Activated T-cell treated with anti-CD3 and anti-CD28 coated beads, Interleukin-2, amount 50 U/mL, for 1 hour (primary cell): Measurements from ENCODE around the gene CNOT6L.
"Not testable (repeated sequence)": the region's sequence is repeated elsewhere in the genome, so short reads cannot be mapped to it uniquely, and the experiment has no call there.

Source experiments
- DNase-seq: peaks from one replicate; pipeline ENCODE4 v3.0.0-alpha.2; 2020

CNOT6L gene

DNA sequence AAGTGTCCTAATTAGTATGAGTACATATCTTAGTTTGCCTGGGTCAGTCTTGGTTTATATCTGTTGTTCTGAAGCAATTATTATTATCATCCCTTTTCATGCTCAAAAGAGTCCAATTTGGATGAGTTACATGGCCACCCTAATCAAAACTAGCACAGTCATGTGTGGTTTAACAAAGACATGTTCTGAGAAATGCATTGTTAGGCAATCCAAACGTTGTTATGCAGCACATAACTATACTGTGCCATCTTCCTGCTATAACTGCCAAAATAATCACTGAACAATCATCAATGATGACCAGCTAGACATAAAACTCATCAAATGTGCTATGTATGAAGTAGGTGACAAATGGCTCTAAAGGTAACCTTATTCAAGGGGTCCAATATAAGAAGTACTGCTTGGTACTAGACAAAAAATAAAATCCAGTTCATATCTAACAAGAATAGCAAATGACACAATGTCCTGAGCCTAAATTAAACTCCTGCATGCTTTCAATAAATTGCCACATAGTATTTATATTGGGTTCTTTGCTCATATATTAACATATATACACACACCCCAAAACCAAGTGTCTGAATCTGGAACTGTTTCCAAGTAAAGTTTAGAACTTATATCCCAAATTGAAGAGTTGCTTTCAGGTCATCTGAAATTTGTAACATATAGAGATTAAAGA lies 41.9 kb downstream of the CNOT6L start:
- DNase-seq: no peak

DNA sequence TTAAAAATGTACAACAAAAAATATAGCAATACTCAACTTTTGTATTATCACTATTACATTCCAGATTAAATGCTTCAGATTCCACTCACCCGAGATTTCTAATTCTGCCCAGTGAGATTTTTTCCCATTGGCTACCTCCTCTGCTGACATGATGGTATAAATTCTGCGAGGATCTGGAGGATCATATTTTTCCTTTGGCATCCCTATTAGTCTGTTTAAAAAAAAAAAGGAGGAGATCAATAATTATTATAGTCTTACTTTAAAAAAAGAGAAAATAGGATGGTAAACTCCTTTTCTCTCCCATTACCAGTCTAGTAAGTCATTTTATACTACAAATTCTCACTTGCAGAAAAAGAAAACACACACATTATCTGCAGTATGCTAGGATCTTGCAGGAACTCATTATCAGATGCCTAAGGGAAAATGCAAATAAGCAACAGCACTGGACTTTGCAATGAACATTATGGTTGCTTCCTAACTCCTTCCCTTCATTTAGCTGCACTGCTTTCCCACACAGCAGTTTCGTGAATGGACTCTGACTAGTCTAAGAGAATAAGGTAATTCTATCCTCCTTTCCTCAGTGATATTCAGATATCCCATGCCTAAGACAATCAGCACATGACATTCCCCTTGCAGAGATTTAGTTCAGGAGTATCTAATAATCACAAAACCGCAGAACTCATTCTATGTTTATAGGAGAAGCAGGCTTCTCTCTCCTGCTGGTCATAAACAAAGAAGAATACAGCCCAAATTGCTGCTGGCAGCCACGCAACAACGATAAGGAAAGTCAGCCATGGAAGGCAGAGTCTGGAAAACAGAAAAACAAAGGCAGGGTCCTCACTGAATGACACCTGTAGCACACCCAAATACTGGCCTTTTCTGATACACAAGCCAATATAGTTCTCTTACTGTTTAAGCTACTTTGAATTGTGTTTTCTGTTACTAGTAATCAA lies 42.7 kb downstream of the CNOT6L start:
- DNase-seq: no peak

DNA sequence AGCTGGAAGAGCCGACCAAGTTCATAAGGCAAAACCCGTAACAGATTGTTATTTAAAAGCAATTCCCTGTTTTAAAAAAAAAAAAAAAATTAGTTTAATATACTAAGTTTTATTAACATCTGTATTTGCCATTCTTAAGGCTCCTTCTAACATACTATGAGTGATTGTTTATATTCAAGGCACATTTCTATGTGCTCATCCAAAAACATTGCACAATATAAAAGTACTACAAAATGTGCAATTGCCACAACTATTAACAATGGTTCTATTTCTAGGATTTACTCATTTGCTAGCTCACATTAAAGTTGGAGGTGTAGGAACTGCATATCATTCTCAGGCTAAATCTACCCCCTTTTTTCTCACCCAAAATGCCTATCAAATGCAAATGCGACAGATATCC lies 46.1 kb downstream of the CNOT6L start:
- DNase-seq: no peak

DNA sequence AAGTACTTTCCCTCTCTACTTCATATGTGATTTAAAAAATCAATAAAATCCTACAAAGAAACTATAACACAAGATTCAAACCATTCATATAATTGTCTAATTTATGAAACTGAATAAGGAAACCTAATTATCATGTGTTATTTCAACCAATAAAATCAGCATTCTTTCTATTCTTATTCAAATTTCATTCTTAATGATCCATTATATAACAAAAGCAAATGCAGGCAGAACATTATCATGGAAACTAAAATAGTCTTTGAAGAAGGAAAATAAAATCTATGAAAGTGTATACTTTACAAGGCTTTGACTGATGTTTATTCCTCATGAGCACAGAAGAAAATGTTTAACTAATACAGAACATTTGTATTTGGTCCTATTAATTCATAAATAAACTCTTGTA lies 47.6 kb downstream of the CNOT6L start:
- DNase-seq: no peak

DNA sequence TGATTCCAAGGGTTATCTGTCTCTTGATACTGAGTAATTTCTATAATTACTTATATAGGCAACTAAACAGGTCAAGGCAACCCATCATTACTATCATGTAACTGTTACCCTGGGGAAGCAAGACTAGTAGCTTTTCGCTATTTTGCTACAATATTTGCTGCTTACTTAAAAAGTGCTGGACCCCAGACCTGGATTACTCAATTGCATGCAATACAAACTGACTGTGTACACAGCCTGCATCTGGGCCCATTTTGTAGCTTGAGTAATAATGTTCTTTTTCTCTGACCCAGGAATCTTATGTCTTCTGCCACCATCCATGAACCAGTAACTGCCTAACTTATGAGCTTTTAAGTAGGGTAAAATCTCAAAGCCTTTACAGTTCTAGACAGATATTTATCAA lies 53.4 kb downstream of the CNOT6L start:
- DNase-seq: no peak

DNA sequence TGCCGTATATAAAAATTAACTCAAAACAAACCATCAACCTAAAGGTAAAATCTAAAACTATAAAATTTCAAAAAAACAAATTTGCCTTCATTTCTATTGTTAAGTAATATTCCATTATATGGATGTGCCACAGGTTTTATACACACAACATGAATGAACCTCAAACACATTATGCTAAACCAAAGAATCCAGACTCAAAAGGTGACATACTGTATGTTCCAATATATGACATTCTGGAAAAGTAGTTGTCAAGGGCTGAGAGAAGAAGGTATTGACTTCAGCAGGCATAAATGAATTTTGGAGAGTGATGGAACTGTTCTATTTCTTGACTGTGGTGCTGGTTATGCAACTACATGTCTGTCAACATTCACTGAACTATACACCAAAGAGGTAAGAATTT lies 56.6 kb downstream of the CNOT6L start:
- no peak for DNase-seq

DNA sequence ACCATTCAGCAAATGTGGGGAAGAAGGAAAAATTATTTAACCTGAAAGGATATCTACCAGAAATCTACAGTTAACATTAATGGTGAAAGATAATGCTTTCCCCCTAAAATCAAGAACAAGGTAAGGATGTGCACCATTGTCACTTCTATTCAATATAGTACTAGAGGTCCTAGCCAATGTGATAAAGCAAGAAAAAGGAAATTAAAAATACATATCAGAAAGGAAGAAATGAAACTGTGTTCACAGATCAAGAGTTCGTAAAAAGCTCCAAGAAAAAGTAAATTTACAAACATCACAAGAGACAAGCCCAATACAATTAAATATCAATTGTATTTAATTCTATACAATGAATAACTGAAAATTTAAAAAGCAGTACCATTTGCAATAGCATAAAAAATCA lies 57.6 kb downstream of the CNOT6L start:
- DNase-seq: no peak

DNA sequence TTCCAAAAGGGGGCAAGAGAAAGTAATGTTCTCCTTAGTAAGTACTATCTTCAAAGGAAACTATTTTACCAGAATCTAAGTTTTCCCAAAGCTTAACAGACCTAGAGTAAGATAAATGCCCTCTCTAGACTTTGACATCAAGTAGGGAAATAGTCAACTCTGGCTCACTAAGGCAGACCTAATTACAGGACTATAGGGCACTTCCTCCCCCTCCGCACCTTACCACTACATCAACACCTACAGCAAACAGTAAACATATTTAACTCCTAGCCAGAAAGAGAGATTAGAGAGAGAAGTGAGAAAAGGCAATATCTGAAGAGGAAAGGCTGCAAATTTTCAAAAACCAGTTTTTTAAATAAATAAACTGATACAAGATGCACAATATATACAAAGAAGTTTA lies 60.4 kb downstream of the CNOT6L start:
- DNase-seq: no peak

DNA sequence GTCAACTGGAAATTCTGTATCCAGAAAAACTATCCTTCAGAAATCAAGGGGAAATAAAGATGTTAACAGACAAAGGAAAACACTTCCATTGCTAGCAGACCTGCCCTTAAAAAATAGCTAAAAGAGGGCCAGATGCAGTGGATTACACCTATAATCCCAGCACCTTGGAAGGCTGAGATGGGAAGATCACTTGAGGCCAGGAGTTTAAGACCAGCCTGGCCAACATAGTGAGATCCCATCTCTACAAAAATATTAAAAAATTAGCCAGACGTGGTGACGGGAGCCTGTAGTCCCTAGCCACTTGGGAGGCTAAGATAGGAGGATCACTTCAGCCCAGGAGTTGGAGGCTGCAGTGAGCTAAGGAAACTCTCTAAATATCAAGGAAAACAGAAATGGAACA lies 67.4 kb downstream of the CNOT6L start:
- DNase-seq: no peak

DNA sequence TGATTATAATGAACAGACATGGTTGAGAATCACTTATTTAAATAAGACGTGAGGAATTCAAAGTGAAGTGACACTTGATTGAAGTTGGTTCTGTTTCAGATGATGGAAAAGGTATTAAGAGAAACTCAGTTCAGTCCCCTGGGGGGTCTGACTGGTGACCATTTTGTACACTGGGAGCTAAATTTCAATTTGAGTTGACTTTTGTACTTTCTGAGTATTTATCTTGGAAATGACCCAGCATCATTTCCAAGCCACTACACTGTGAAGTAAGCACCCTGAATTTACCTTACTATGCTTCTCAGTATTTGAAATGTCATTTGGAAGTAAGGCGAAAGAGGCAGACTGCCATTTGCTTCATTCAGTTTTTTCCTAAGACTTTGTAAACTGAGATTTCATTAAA lies 73.4 kb downstream of the CNOT6L start:
- no peak for DNase-seq

DNA sequence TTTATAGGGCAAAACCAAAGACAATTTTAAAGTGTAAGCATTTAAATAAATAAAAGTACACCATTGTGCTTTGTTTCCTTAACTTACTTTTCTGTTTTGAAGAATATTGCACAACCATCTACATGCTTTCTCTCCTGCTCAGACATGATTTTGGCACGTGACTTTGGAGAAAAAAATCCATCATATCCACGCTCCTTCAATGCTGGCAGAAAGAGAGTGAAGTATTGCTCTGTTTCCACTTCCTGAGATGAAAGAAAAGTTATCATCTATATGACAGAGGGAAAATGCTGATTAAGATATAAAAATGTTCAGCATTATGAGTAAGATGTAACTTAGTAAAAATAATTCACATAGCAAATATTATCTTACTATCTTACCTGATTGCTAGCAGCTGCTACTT lies 77.1 kb downstream of the CNOT6L start:
- no peak for DNase-seq

DNA sequence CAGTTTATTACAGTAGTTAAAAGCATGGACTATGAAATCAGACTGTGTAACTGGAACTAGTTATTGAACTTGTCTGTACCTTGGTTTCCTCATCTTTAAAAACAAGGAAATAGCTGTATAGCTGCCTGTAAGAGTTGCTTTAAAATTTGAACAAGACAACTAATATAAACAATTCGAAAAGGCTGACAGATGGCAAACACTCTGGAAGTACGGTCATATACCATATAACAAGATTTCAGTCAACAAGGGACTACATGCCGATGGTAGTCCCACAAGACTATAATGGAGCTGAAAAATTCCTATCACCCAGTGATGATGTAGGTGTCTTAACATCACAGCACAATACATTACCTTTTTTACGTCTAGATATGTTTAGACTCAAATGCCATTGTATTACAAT lies 78.7 kb downstream of the CNOT6L start:
- no peak for DNase-seq

DNA sequence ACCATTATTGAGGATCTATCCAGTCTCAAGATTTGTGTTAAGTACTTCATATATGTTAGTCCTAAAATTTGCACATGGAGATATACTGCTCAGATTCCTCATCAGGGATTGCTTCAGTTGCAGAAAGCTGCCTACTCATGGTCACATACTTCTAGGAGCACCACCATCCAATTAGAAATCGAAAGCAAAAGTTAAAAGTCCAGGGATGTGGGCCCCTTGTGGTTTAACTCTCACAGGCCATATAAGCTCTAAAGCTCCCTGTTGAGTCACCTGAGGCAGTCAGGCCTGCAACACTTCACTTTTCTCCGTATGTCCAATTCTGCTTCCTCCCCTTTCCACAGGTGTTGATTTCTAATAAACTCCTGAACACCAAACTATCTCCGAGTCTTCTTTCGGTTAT lies 84.2 kb downstream of the CNOT6L start:
- DNase-seq: no peak

DNA sequence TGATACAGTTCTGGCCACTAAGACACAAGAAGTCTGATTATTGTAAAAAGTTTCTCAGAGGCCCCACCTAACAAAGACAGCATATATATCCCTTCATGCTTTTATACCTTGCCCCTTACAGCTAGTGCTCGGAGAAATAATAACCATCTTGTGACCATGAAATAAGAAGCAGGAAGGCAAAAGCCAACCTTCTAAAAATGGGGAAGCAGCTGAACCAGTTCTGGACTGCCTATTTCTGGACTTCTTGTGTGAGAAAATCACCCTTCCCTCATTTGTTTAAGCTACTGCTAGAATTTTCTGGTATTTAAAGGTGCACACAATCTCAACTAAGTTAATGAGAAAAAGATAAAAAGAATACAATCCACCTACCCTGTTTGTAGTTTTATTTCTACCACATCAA lies 87.5 kb downstream of the CNOT6L start:
- DNase-seq: no peak

DNA sequence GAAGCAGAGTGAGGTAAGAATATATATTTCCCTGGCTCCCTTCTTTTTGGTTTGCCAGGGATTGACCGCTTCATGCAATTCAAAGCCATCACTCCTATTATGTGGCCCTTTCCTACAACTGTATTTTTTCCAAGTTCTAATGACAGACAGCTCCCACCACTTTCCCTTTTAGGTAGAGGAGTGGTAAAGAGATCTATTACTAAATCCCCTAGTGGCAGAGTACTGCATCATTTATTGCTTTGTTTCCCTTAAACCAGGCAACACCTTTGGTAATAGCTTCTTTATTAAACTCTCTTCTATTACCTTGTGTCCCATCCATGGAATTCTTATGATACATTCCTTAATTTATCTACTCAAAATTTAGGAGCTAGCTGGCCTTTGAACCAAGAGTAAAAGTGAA lies 90.7 kb downstream of the CNOT6L start:
- no peak for DNase-seq

DNA sequence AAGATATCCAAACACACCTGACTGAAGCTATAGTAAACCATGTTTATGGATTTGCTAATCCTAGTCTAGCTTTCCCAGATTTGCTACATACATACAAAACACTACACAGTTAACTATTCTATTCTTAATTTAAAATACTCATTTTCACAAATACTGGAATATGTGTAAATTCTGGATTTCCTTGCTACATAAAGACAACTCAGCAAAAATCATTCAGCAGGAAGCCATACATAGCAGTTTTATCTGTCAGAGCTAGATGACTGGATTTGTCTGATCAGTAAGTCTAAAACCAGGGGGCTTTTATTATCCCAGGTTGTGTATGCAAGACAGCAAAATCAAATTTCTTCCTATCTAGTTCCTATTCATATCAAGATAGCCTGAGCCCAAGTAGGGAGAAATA lies 98.1 kb downstream of the CNOT6L start:
- no peak for DNase-seq

DNA sequence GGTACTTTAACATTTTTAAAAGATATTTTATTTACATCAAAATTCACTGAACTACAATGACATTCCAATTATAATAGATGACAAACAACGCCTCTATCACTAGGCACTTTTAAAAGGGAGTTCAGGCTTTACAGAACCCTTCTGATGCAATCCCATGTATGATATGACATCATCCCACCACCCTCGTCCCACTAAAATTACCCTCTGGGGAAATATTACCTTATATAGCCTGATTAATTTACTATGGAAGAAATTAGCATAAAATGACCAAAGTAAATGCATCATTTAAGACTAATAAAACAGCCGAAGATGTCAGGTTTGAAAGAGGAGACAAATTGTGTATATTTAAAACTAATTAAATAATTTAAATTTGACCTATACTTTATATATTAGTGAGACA lies 100.7 kb downstream of the CNOT6L start:
- not testable (repeated sequence) for DNase-seq

DNA sequence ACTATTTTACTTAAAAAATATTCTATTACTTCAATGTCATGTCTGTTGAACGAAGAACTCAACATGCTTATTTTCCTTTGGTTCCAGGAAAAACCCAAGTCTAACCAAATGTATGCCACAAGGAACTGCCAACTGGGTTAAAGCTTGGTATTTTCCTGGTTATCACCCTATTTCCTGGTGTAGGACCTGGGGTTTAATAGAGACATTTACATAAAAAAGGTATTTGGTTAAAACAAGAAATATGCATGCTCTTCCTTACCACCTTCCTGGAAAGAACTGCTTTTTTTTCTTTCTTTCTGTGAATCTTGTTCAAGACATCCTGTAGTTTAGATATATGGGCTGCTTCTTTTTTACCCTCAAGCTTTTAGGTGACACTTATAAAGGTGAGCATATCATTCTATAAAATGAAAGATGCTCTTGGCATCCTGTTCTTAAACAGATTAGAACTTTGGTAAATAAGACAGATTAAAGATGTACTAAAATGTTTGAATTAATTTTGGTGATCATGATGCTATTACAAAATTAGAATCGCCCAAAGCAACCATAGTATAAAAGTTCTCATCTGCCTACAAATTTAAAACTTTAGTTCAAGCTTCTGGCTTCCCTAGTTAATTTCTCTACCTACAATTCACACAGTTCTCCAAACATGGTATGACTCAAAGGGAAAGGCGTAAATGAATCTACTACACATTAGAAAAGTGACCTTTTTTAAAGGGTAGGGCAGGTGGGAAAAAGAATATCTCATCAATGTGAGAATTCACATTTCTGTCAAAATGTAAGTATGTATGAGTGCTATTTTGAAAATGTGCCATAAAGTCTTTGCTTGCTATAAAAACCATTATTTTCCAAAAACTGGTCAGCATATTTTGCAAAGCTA lies 103.5 kb downstream of the CNOT6L start:
- DNase-seq: no peak

DNA sequence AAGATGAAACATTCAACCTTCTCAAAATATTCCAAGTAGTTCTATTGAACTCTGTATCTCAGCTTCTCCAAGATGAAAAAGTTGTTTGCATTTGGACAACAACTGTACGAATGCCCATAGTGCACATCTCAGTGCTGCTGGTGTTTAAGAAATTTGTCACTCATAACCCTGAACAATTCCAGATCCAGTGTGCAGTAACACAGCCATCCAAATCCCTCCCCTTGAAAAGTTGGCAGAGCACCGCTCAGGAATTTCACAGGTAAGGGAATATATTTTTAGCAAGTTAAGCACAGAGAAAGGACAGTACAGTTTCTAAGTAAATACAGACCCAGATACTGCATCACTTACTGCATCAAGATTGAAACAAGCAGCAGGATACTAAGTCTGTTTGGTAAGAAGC lies 104.7 kb downstream of the CNOT6L start:
- no peak for DNase-seq

DNA sequence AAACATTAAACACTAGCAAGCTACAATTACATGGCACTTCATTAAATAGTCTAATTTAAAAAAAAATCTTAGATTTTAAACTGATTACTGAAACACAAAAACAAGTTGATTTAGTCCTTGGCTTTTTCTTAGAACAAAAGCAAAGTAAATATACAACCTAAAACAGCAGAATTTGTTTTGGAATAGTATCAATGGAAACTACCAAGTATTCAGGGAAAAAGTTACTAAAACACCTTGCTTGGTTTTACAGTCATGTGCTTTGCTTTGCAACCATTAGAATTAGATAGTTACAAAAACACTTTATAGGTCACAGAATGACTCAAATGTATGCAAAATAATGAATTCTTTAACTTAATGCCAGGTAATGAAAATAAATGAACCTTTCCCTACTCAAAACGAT lies 105.3 kb downstream of the CNOT6L start:
- DNase-seq: no peak

DNA sequence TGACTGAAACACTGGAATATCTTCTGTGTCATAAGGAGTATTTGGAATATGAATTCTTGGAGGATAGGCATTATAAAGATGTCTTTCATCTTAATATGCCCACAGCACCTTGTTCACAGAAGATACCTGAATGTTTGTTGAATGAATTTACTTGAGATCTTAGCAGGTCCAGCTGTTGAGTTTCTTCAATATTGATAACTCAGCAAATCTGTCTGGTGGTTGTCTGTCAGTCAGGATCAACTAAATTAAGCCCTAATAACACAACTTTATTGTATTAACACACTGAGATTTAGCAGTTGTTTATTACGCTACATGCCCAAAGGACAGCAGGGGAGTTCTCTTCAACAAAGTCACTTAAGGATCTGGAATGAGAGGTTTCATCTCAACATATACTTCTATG lies 106.5 kb downstream of the CNOT6L start:
- no peak for DNase-seq

DNA sequence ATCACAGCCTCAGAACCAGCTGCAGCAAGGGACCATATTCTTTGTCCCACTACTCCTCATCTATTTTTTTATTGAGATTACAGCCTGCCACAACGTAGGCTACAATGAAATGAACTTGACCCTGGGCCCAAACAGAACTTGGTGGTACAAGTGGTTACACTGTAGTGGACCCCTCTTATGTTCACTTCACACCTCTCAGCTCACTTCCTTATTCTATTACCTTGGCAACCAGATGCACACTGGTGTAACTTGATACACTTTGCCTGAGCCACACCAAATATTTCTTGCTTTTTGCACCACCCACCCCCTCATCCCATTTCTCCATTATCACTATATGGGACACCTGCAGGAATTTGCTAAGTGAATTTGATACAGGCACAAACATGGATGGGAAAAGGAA lies 107.7 kb downstream of the CNOT6L start:
- DNase-seq: no peak

DNA sequence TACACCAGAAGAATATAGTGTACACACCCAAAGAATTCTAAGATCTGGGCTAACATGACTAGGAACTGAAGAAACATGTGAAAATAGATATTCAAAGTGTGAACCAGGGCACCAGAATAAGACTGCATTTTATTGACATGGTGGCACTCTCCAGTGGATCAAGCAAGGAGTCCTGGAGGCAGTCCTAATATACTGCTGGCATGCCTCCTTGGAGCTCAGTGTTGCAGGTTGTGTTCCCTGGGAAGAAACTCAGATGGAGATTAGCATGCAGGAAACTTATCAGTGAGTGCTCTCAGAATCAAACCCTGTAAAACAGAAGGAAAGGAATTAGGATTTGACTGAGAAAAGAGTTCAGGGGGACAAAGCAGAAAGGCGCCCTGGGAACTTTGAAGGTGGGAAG lies 108.5 kb downstream of the CNOT6L start:
- no peak for DNase-seq

DNA sequence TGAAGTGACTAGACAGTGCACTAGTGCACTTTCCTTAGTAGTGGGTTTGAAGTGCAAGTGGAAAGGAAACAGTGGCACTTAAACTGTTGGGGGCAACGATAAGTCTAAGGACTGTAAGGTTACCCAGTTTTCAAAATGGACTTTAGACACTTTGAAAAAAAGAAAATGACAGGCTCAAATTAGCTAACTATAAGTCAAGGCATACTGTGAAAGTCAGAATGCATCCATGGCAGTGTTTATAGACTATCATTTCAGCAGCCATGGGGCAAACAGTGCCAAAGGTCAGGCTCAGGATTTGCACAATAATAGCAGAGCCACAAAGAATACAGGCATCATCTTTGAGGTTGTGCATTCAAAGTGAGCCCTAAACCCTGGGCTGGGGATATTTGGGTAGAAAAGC lies 109.1 kb downstream of the CNOT6L start:
- DNase-seq: no peak
